ENCODE data around the gene CYBA.

The CYBA gene

DNA sequence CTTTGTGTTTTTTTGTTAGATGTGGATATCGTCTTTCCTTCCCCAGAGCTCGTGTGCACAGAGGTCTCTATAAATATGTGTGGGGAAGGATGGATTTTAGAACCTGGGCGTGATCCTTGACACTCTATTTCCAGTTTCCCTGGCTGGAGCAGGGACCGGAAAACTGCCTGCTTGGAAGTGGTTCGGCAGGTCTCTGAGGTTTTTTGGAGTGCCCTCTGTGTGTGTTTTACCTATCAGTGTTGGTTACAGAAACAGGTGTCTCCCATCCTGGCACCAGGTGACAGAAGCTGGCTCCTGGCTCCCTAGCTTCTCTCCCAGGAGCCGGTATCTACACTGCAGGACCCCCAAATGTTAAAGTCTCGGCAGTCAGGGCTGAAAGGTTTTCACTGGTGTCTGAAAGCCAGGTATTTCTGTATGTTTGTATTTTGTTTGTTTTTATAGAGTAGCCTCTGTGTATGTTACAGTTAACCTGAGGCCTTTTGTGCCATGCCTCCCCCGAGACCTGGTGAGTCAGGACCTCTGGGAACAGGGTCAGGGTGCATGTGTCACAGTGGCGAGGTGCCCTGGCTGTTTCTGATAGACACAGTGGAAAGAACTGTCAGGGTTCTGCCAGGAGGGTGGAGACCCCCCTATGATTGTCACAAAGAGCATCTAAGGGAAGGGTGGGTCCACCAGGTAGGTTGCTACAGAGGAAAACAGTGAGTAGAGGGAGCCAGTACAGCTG lies 49.4 kb downstream of the CYBA start:
- TF ChIP-seq, protein P1, sequence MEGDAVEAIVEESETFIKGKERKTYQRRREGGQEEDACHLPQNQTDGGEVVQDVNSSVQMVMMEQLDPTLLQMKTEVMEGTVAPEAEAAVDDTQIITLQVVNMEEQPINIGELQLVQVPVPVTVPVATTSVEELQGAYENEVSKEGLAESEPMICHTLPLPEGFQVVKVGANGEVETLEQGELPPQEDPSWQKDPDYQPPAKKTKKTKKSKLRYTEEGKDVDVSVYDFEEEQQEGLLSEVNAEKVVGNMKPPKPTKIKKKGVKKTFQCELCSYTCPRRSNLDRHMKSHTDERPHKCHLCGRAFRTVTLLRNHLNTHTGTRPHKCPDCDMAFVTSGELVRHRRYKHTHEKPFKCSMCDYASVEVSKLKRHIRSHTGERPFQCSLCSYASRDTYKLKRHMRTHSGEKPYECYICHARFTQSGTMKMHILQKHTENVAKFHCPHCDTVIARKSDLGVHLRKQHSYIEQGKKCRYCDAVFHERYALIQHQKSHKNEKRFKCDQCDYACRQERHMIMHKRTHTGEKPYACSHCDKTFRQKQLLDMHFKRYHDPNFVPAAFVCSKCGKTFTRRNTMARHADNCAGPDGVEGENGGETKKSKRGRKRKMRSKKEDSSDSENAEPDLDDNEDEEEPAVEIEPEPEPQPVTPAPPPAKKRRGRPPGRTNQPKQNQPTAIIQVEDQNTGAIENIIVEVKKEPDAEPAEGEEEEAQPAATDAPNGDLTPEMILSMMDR (IDR thresholded peaks at IDR 0.05; ENCODE audit: low read depth, low read length, missing control alignments), result no peak
- no peak for DNase-seq (ENCODE audit: low read depth)
- H3K4me3 ChIP-seq (ENCODE audit: low read depth, low read length), result no peak overlapping the region
- in situ Hi-C loops (cut with HindIII; ENCODE audit: low sequenced_read_pairs), result no loop called here

DNA sequence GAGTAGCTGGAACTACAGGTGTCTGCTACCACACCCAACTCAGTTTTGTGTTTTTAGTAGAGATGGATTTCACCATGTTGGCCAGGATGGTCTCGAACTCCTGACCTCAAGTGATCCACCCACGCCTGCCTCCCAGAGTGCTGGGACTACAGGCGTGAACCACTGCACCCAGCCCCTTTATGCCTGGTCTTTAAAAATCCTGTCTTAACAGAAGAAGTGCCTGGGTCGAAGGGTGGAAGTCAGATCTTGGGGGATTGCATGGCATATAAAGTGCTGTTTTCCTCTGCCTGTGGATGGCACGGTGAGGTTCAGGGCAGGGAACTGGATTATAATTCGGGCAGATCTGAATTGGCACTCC lies 50.3 kb downstream of the CYBA start:
- TF ChIP-seq, protein P1 (IDR thresholded peaks at IDR 0.05; ENCODE audit: low read depth, low read length, missing control alignments), result no peak
- H3K4me3 ChIP-seq (ENCODE audit: low read depth, low read length), result no peak overlapping the region
- in situ Hi-C loops (cut with HindIII; ENCODE audit: low sequenced_read_pairs), result no loop called here
- no peak for DNase-seq (ENCODE audit: low read depth)

DNA sequence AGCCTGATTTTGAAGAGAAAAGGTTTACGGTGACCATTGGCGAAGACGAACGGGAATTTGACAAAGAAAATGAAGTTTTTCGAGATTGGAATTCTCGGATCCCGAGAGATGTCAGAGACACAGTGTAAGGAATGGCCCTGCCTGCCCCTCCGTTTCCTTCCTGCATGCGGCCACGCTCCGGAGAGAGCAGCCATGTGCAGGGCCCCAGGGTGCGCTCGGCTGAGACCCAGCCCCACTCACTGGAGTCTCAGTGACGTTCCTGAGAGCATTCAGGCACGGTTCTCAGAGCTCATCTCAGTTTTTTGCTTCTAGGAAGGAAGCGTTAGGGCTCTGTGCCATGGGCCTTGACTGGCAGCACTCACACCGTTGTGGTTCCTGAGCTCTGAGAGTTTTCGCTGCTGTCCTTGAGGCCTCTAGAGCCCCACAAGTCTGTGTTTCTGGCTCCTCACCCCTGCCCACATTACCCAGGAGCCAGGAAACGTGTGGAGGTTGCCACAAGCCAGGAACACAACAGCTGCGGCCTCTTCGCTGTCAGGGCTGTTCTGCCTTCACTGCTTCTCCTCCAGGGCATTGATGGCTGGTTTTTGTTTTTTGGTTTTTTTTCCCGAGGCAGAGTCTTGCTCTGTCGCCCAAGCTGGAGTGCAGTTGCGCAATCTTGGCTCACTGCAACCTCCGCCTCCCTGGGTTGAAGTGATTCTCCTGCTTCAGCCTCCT lies 50.9 kb downstream of the CYBA start:
- TF ChIP-seq, protein P1 (IDR thresholded peaks at IDR 0.05; ENCODE audit: low read depth, low read length, missing control alignments), result no peak

DNA sequence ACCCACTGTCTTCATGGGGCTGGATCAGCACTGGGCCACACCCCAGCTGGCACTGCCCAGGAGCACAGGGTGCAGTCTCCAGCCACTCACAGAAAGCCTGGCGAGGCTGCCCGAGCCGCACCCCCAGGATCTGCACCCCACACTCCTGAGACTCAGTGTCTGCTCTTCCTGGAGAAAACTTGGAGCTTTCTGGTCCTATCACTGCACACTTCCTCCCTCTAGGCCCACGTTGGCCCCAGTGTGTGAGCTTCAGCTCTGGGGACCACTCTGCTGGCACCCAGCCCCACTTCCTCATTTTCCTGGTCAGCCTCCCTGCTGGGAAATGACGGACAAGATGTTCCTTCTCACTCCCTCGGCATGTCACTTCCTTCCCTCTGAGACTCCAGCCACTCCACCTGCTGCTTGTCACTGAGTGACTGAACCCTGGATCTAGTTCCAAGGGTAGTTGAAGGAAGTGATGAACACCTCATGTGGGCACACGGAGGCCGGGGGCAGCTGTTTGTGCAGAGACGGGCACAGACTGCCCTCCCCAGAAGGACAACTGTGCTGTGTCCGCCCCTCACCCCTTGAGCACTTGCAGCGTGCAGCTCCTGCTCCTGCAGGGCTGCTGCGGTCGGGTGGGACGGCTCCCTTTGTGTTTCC lies 51.6 kb downstream of the CYBA start:
- in situ Hi-C loops (cut with HindIII; ENCODE audit: low sequenced_read_pairs), result no loop called here
- DNase-seq (ENCODE audit: low read depth), result no peak
- TF ChIP-seq, protein P1 (IDR thresholded peaks at IDR 0.05; ENCODE audit: low read depth, low read length, missing control alignments), result no peak
- no peak overlapping the region for H3K4me3 ChIP-seq (ENCODE audit: low read depth, low read length)

More for the DNA sequence above, 50.9 kb downstream of the CYBA start:
- in situ Hi-C loops (cut with HindIII; ENCODE audit: low sequenced_read_pairs), result no loop called here
- DNase-seq (ENCODE audit: low read depth), result no peak
- H3K4me3 ChIP-seq (ENCODE audit: low read depth, low read length), result no peak overlapping the region

DNA sequence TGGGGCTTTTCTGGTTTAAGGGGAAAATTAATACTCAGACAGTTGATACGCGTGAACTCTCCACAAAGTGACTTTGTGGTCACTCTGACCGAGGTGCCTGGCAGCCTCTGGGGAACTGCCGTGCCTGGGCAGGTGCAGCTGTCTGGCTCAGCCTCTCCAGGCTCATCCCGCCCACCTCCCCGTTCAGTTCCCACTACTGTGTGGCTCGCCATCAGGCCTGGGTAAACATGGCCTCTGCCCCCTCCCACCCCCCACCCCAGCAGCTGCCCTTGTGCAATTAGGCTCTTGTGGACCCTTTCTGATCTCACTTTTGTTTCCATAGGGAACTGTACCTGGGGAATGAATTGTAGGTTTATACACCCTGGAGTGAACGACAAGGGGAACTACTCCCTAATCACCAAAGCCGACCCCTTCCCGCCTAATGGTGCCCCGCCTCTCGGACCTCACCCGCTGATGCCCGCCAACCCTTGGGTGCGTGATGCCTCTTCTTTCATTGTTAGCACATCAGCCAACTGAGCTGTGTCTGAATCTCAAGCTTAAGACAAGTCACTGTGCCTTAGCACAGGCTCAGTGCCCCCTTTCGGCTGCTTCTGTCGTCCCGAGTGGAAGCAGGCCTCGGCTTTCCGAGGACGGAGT lies 52.9 kb downstream of the CYBA start:
- in situ Hi-C loops (cut with HindIII; ENCODE audit: low sequenced_read_pairs), result no loop called here
- TF ChIP-seq, protein P1 (IDR thresholded peaks at IDR 0.05; ENCODE audit: low read depth, low read length, missing control alignments), result no peak
- H3K4me3 ChIP-seq (ENCODE audit: low read depth, low read length), result no peak overlapping the region
- no peak for DNase-seq (ENCODE audit: low read depth)

DNA sequence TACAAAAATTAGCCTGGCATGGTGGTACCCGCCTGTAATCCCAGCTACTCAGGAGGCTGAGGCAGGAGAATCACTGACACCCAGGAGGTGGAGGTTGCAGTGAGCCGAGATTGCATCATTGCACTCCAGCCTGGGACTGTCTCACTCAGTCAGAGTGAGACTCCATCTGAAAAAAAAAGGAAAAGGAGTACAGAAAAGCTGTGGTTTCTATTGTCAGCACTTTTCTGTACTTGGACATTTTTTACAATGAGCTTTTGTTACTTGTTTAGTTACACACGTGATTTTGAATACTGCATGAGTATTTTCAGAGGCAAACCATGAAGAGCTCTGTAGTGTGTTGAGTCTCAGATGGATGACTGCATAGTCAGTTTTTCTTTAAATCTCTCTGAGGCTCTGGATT lies 54.4 kb downstream of the CYBA start:
- no peak overlapping the region for H3K4me3 ChIP-seq (ENCODE audit: low read depth, low read length)
- TF ChIP-seq, protein P1 (IDR thresholded peaks at IDR 0.05; ENCODE audit: low read depth, low read length, missing control alignments), result no peak
- DNase-seq (ENCODE audit: low read depth), result no peak
- in situ Hi-C loops (cut with HindIII; ENCODE audit: low sequenced_read_pairs), result no loop called here
